BE2C (cell line): ENCODE results near the gene PAFAH2.

ENCODE experiments used
- DNase-seq: peaks from one replicate; pipeline ENCODE4 v3.0.0-alpha.2; 2020
- H3K27me3 ChIP-seq: fragments of 250-450 bp; sonication (Bioruptor Pico); 2 replicates; pipeline ENCODE4 v1.5.1; 2020; ENCODE audit warnings: mild to moderate bottlenecking
- H3K36me3 ChIP-seq: fragments of 250-450 bp; sonication (Bioruptor Pico); 2 replicates; pipeline ENCODE4 v1.5.1; 2020; ENCODE audit warnings: mild to moderate bottlenecking
- H3K4me1 ChIP-seq: fragments of 250-450 bp; sonication (Bioruptor Pico); 2 replicates; pipeline ENCODE4 v1.5.1; 2020
- H3K4me3 ChIP-seq: 2 replicates; pipeline ENCODE4 v1.5.1; 2011; ENCODE audit warnings: low read depth, low read length
- H3K9me3 ChIP-seq: fragments of 250-450 bp; sonication (Bioruptor Pico); 2 replicates; pipeline ENCODE4 v1.5.1; 2020
- CTCF ChIP-seq: IDR thresholded peaks from 2 replicates; pipeline ENCODE4 v1.5.1; 2012; ENCODE audit warnings: mild to moderate bottlenecking, low read depth, low read length

The PAFAH2 gene

GRCh38 chr1:26044414-26044813 is 46.6 kb upstream of the PAFAH2 start:
- no peak for DNase-seq
- no peaks in the 10 kb centered on the region for H3K36me3 ChIP-seq
- peaks cover 51% of the 10 kb centered on the region for H3K27me3 ChIP-seq
- no peaks in the 10 kb centered on the region for H3K4me1 ChIP-seq
- no peak for TF ChIP-seq CTCF
- H3K4me3 ChIP-seq = no peak overlapping the region
- no peaks in the 10 kb centered on the region for H3K9me3 ChIP-seq

GRCh38 chr1:26043765-26044164 is 45.9 kb upstream of the PAFAH2 start:
- Histone ChIP-seq H3K27me3 (peaks cover 49% of the 10 kb centered on the region), H3K4me3 (no peak overlapping the region), H3K36me3 (no peaks in the 10 kb centered on the region), H3K4me1 (no peaks in the 10 kb centered on the region), H3K9me3 (no peaks in the 10 kb centered on the region)
- no peak for TF ChIP-seq CTCF
- no peak for DNase-seq

- Histone ChIP-seq H3K36me3 (no peaks in the 10 kb centered on the region), H3K4me1 (no peaks in the 10 kb centered on the region), H3K27me3 (peaks cover 34% of the 10 kb centered on the region), H3K9me3 (no peaks in the 10 kb centered on the region), H3K4me3 (no peak overlapping the region)
- TF ChIP-seq CTCF = no peak
- DNase-seq = no peak
Measured at GRCh38 chr1:26041978-26042377, 44.1 kb upstream of the PAFAH2 start.

GRCh38 chr1:26041401-26041800 is 43.5 kb upstream of the PAFAH2 start:
- no peaks in the 10 kb centered on the region for H3K4me1 ChIP-seq
- H3K27me3 ChIP-seq = peaks cover 28% of the 10 kb centered on the region
- no peak overlapping the region for H3K4me3 ChIP-seq
- no peak for TF ChIP-seq CTCF
- DNase-seq = no peak
- no peaks in the 10 kb centered on the region for H3K36me3 ChIP-seq
- H3K9me3 ChIP-seq = no peaks in the 10 kb centered on the region

DNA sequence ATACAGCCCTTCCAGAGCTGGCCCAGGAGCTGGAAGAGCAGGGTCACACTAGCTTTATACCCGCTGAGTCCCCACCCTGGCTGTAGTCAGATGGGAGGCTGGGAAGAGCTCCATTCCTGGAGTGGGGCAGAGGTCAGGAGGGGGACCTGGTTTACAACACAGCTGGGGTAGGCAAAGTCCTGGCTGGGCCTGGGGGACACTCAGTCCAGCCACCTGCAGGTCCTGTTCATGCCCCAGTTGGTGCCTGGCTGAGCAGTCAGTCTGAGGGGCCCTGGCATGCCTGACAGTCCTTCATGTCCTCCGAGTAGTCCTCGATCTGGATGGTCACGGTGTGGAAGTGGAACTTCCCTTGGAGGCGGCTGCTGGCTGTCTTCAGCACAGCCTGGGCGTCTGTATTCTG is 41.0 kb upstream of the PAFAH2 start:
- Histone ChIP-seq H3K4me1 (no peaks in the 10 kb centered on the region), H3K4me3 (no peak overlapping the region), H3K27me3 (peaks cover 4% of the 10 kb centered on the region; the same call in 1 of the 2 replicates), H3K9me3 (no peaks in the 10 kb centered on the region), H3K36me3 (no peaks in the 10 kb centered on the region)
- DNase-seq = no peak
- no peak for TF ChIP-seq CTCF

- DNase-seq = no peak
- Histone ChIP-seq H3K4me1 (no peaks in the 10 kb centered on the region), H3K4me3 (no peak overlapping the region), H3K9me3 (no peaks in the 10 kb centered on the region), H3K27me3 (peaks cover 4% of the 10 kb centered on the region; the same call in 1 of the 2 replicates), H3K36me3 (no peaks in the 10 kb centered on the region)
- no peak for TF ChIP-seq CTCF
Measured at GRCh38 chr1:26038477-26038876, 40.6 kb upstream of the PAFAH2 start.
